Measurements from ENCODE around the gene XKR3.
"Not testable (repeated sequence)": the region's sequence is repeated elsewhere in the genome, so short reads cannot be mapped to it uniquely, and the experiment has no call there.

DNA sequence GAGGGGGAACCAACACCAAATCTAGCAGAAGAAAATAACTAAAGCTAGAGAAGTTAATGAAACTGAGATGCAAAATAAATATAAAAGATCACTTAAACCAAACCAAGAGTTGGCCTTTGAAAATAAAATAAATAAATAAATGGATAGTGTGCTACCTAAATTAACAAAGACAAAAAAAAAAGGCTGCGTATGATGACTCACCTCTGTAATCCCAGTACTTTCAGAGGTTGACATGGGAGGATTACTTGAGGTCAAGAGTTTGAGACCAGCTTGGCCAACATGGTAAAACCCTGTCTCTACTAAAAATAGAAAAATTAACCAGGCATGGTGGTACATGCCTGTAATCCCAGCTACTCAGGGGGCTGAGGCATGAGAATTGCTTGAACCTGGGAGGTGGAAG, 29.7 kb downstream of the XKR3 start:
- TF ChIP-seq POLR2AphosphoS5 (IDR thresholded peaks at IDR 0.05; ENCODE audit: low read depth); CTCF (IDR thresholded peaks at IDR 0.05; ENCODE audit: insufficient read depth, low read length); SPI1 (IDR thresholded peaks at IDR 0.05; ENCODE audit: borderline replicate concordance, low read depth): not testable (repeated sequence)
